Renal cortical epithelial cell (primary cell): ENCODE measurements around the gene FASTKD1. TPM values are rescaled to one million over a fixed set of nuclear protein-coding genes. Genes with fewer than 3 reads are reported as not detected.
A peak's percentile ranks its signal among the peaks of the same experiment; 100 is the strongest.
"Not testable (repeated sequence)": the region's sequence is repeated elsewhere in the genome, so short reads cannot be mapped to it uniquely, and the experiment has no call there.

Source experiments
- DNase-seq: peaks from one replicate; pipeline ENCODE4 v3.0.0-alpha.2; 2011; ENCODE audit warnings: low read depth
- total RNA-seq: library from RNA; depleted of rRNA; stranded (reverse); fragments of >200 nt; gene quantifications from 2 replicates; pipeline ENCODE4 v1.2.3, GENCODE V29; 2014

The FASTKD1 gene
- total RNA-seq, 1 donor from 2014 or later, result 40.1 TPM

- DNase-seq, result not testable (repeated sequence)
These were observed 2.9 kb downstream of the FASTKD1 start for GRCh38 chr2:169570752-169571151.

GRCh38 chr2:169569948-169570347 lies 3.7 kb downstream of the FASTKD1 start:
- no peak for DNase-seq

GRCh38 chr2:169565686-169566085 lies 8.0 kb downstream of the FASTKD1 start:
- no peak for DNase-seq

GRCh38 chr2:169562519-169562918 lies 11.1 kb downstream of the FASTKD1 start:
- DNase-seq, result no peak

GRCh38 chr2:169562084-169562483 lies 11.6 kb downstream of the FASTKD1 start:
- DNase-seq, result not testable (repeated sequence)

- DNase-seq, result no peak
These were observed 12.3 kb downstream of the FASTKD1 start for GRCh38 chr2:169561364-169561763.

GRCh38 chr2:169546756-169547155 lies 26.9 kb downstream of the FASTKD1 start:
- no peak for DNase-seq

- no peak for DNase-seq
These were observed 31.2 kb downstream of the FASTKD1 start for GRCh38 chr2:169542433-169542832.

- DNase-seq, result no peak
These were observed 33.5 kb downstream of the FASTKD1 start for GRCh38 chr2:169540146-169540545.

- DNase-seq, result not testable (repeated sequence)
These were observed 34.2 kb downstream of the FASTKD1 start for GRCh38 chr2:169539460-169539859.

GRCh38 chr2:169528271-169528701 lies 45.4 kb downstream of the FASTKD1 start:
- peak; percentile 39 for DNase-seq

- no peak for DNase-seq
These were observed 47.2 kb downstream of the FASTKD1 start for GRCh38 chr2:169526451-169526850.

- DNase-seq, result no peak
These were observed 48.2 kb downstream of the FASTKD1 start for GRCh38 chr2:169525434-169525833.

- DNase-seq, result no peak
These were observed 50.0 kb downstream of the FASTKD1 start for GRCh38 chr2:169523681-169524080.

- no peak for DNase-seq
These were observed 52.8 kb downstream of the FASTKD1 start for GRCh38 chr2:169520896-169521295.

GRCh38 chr2:169516488-169516995 lies 57.1 kb downstream of the FASTKD1 start:
- not testable (repeated sequence) for DNase-seq

- DNase-seq, result not testable (repeated sequence)
These were observed 58.9 kb downstream of the FASTKD1 start for GRCh38 chr2:169514758-169515157.

GRCh38 chr2:169513926-169514325 lies 59.7 kb downstream of the FASTKD1 start:
- no peak for DNase-seq

GRCh38 chr2:169513094-169513493 lies 60.6 kb downstream of the FASTKD1 start:
- DNase-seq, result no peak

GRCh38 chr2:169512525-169512924 lies 61.1 kb downstream of the FASTKD1 start:
- peak; percentile 39 for DNase-seq

- no peak for DNase-seq
These were observed 61.8 kb downstream of the FASTKD1 start for GRCh38 chr2:169511818-169512217.

GRCh38 chr2:169510496-169510895 lies 63.2 kb downstream of the FASTKD1 start:
- no peak for DNase-seq

GRCh38 chr2:169509955-169510354 lies 63.7 kb downstream of the FASTKD1 start:
- DNase-seq, result no peak

- DNase-seq, result no peak
These were observed 64.3 kb downstream of the FASTKD1 start, which contains the start of gene KLHL41 for GRCh38 chr2:169509298-169509885. KLHL41 (plus strand) TSS chr2:169509702; CDS start chr2:169509779, 77 bp downstream.
